SK-N-SH (cell line): ENCODE data around the gene CD99L2. TPM values are rescaled to one million over a fixed set of nuclear protein-coding genes. Genes with fewer than 3 reads are reported as not detected.

ENCODE experiments used
- CTCF ChIA-PET: fragments of 300-600, 350-600 bp; formaldehyde crosslinking; extraction: SDS; loops from one replicate; lab custom pipeline; 2021; lab: Yijun Ruan, JAX
- POLR2A ChIA-PET: fragments of 350-600 bp; sonication (Branson Sonifier 250); formaldehyde crosslinking; extraction: SDS; loops from one replicate; lab custom pipeline; 2020; ENCODE audit warnings: antibody characterized with exemption, inconsistent platforms; lab: Yijun Ruan, JAX
- DNase-seq: peaks from one replicate; pipeline ENCODE4 v3.0.0; 2012
- H2AFZ ChIP-seq: fragments of 200-600 bp; sonication (generic); 2 replicates; pipeline ENCODE4 v1.8.1; 2016; ENCODE audit warnings: antibody characterized with exemption, mild to moderate bottlenecking, low read depth
- H3F3A ChIP-seq: fragments of 200-600 bp; sonication (generic); replicated peaks from 2 replicates; pipeline ENCODE3; 2016; ENCODE audit warnings: antibody characterized with exemption, mild to moderate bottlenecking; ENCODE audit not compliant: insufficient read depth
- H3K27ac ChIP-seq, 2 experiments: fragments of 200-500 bp in 1 of 2; fragments of 200-600 bp in 1 of 2; sonication (Bioruptor generic) in 1 of 2; sonication (generic), shearing (Covaris generic) in 1 of 2; 2 replicates each; pipeline versions ENCODE4 v1.5.1 to v1.6.1; 2014 to 2016; ENCODE audit warnings: low read depth in 2 of 2, inconsistent platforms in 1 of 2, low read length in 1 of 2, mild to moderate bottlenecking in 1 of 2, mixed read lengths in 1 of 2
- H3K27me3 ChIP-seq: fragments of 200-600 bp; sonication (generic), shearing (Covaris generic); 2 replicates; pipeline ENCODE4 v1.6.1; 2016; ENCODE audit warnings: mixed run types; ENCODE audit not compliant: insufficient read depth
- H3K36me3 ChIP-seq, 2 experiments: fragments of 200-500 bp in 1 of 2; fragments of 200-600 bp in 1 of 2; sonication (Bioruptor generic) in 1 of 2; sonication (generic) in 1 of 2; replicated peaks in 1 of 2; 2 replicates each; pipeline versions ENCODE3 to v1.5.1; 2014 to 2016; ENCODE audit warnings: low read length in 1 of 2, mild to moderate bottlenecking in 1 of 2; ENCODE audit not compliant: insufficient read depth in 2 of 2, control insufficient read depth in 1 of 2
- H3K4me1 ChIP-seq, 2 experiments: fragments of 200-500 bp in 1 of 2; fragments of 200-600 bp in 1 of 2; sonication (Bioruptor generic) in 1 of 2; sonication (generic), shearing (Covaris generic) in 1 of 2; 2 replicates each; pipeline versions ENCODE4 v1.5.1 to v1.6.1; 2014 to 2016; ENCODE audit warnings: low read depth in 1 of 2, low read length in 1 of 2, mixed run types in 1 of 2; ENCODE audit not compliant: insufficient read depth in 2 of 2, control insufficient read depth in 1 of 2
- H3K4me2 ChIP-seq: fragments of 200-600 bp; sonication (generic), shearing (Covaris generic); 2 replicates; pipeline ENCODE4 v1.6.1; 2017; ENCODE audit warnings: mixed run types
- H3K4me3 ChIP-seq, 2 experiments: fragments of 200-500 bp in 1 of 2; fragments of 200-600 bp in 1 of 2; sonication (Bioruptor generic) in 1 of 2; sonication (generic), shearing (Covaris generic) in 1 of 2; 2 replicates each; pipeline versions ENCODE4 v1.5.1 to v1.8.1; 2014 to 2016; ENCODE audit warnings: low read depth in 2 of 2, inconsistent platforms in 1 of 2, low read length in 1 of 2, mild to moderate bottlenecking in 1 of 2, mixed read lengths in 1 of 2, moderate library complexity in 1 of 2
- H3K79me2 ChIP-seq: fragments of 200-600 bp; sonication (generic); 2 replicates; pipeline ENCODE4 v1.8.1; 2017; ENCODE audit warnings: mild to moderate bottlenecking; ENCODE audit not compliant: insufficient read depth
- H3K9ac ChIP-seq: fragments of 200-600 bp; sonication (generic); 2 replicates; pipeline ENCODE4 v1.6.1; 2017; ENCODE audit warnings: mixed run types
- H3K9me2 ChIP-seq: fragments of 200-600 bp; sonication (generic); 2 replicates; pipeline ENCODE4 v1.6.1; 2017; ENCODE audit warnings: mixed run types
- H3K9me3 ChIP-seq: fragments of 200-600 bp; sonication (generic); 2 replicates; pipeline ENCODE4 v1.6.1; 2017; ENCODE audit warnings: mixed run types, mild to moderate bottlenecking, moderate library complexity
- H4K20me1 ChIP-seq: fragments of 200-600 bp; sonication (generic); 2 replicates; pipeline ENCODE4 v1.6.1; 2017; ENCODE audit warnings: mild to moderate bottlenecking, mixed run types; ENCODE audit not compliant: insufficient read depth
- CHD2 ChIP-seq: fragments of 150-350 bp; IDR thresholded peaks from 2 replicates; pipeline ENCODE4 v1.6.1; 2018; ENCODE audit warnings: low read length; ENCODE audit not compliant: partially characterized antibody
- EP300 ChIP-seq, 2 experiments: IDR thresholded peaks; 2 replicates each; pipeline versions ENCODE4 v1.4.0 to v1.6.1; 2012; ENCODE audit warnings: borderline replicate concordance in 1 of 2, low read depth in 1 of 2, low read length in 1 of 2
- FOSL2 ChIP-seq: IDR thresholded peaks from 2 replicates; pipeline ENCODE4 v1.4.0; 2012; ENCODE audit warnings: low read depth, mild to moderate bottlenecking, moderate library complexity, borderline replicate concordance
- FOXJ3 ChIP-seq: sonication (generic); formaldehyde crosslinking; IDR thresholded peaks from 2 replicates; pipeline ENCODE4 v1.5.1; 2020; ENCODE audit warnings: mild to moderate bottlenecking, missing genetic modification reagents
- GABPA ChIP-seq: IDR thresholded peaks from 2 replicates; pipeline ENCODE4 v1.4.0; 2012; ENCODE audit warnings: low read depth, mild to moderate bottlenecking
- JUND ChIP-seq: IDR thresholded peaks from 2 replicates; pipeline ENCODE4 v1.4.0; 2012
- MEF2A ChIP-seq: IDR thresholded peaks from 2 replicates; pipeline ENCODE4 v1.4.0; 2012; ENCODE audit warnings: low read depth, borderline replicate concordance
- MXI1 ChIP-seq: IDR thresholded peaks from 2 replicates; pipeline ENCODE4 v1.6.1; 2012; ENCODE audit warnings: mild to moderate bottlenecking, low read depth, low read length, improper control_type of control experiment
- NRF1 ChIP-seq: IDR thresholded peaks from 2 replicates; pipeline ENCODE4 v1.6.1; 2012; ENCODE audit warnings: low read depth, mild to moderate bottlenecking, low read length
- RCOR1 ChIP-seq: fragments of 150-350 bp; IDR thresholded peaks from 2 replicates; pipeline ENCODE4 v1.6.1; 2017; ENCODE audit warnings: antibody characterized with exemption, low read length
- RFX5 ChIP-seq: IDR thresholded peaks from 2 replicates; pipeline ENCODE4 v1.6.1; 2012; ENCODE audit warnings: mild to moderate bottlenecking, improper control_type of control experiment, low read length
- RXRA ChIP-seq: IDR thresholded peaks from 2 replicates; pipeline ENCODE4 v1.4.0; 2012; ENCODE audit warnings: low read depth, mild to moderate bottlenecking, borderline replicate concordance
- TCF12 ChIP-seq: IDR thresholded peaks from 2 replicates; pipeline ENCODE4 v1.4.0; 2012
- TEAD4 ChIP-seq: IDR thresholded peaks from 2 replicates; pipeline ENCODE4 v1.4.0; 2012; ENCODE audit warnings: mild to moderate bottlenecking, borderline replicate concordance; ENCODE audit not compliant: insufficient read depth
- WGBS: methylation state at CpG from one replicate; pipeline ENCODE4 v1.1.6; 2017; ENCODE audit warnings: low lambda C conversion rate; 5-methylcytosine and 5-hydroxymethylcytosine counted together
- polyA plus RNA-seq, 3 experiments: library from polyadenylated mRNA; depleted of rRNA; stranded (reverse); fragments of >200 nt; gene quantifications; 2 replicates each; pipeline ENCODE4 v1.2.3, GENCODE V29; 2012

CD99L2 gene
- polyA plus RNA-seq, 1 of the 3 experiments (the other 2 are of a cell fraction): 57.7 TPM

GRCh38 chrX:150926791-150927190 is 28.3 kb upstream of the CD99L2 start:
- no peaks in the 10 kb centered on the region for H3K27me3 ChIP-seq
- TF ChIP-seq CHD2: no peak
- no peak for TF ChIP-seq JUND
- H3K27ac ChIP-seq: no peak overlapping the region
- H4K20me1 ChIP-seq: no peaks in the 10 kb centered on the region
- no peaks in the 10 kb centered on the region for H3K4me1 ChIP-seq
- no peak overlapping the region for H2AFZ ChIP-seq
- no peak overlapping the region for H3K9ac ChIP-seq
- H3F3A ChIP-seq: no peaks in the 10 kb centered on the region
- CTCF ChIA-PET: no interaction called here
- H3K9me3 ChIP-seq: no peaks in the 10 kb centered on the region
- no peak overlapping the region for H3K4me3 ChIP-seq
- H3K9me2 ChIP-seq: no peaks in the 10 kb centered on the region
- H3K36me3 ChIP-seq: no peaks in the 10 kb centered on the region
- whole genome bisulfite sequencing: 38% methylated on average over 2 of the region's 2 CpGs
- DNase-seq: no peak
- POLR2A ChIA-PET: no interaction called here
- H3K4me2 ChIP-seq: no peak overlapping the region
- no peaks in the 10 kb centered on the region for H3K79me2 ChIP-seq

DNA sequence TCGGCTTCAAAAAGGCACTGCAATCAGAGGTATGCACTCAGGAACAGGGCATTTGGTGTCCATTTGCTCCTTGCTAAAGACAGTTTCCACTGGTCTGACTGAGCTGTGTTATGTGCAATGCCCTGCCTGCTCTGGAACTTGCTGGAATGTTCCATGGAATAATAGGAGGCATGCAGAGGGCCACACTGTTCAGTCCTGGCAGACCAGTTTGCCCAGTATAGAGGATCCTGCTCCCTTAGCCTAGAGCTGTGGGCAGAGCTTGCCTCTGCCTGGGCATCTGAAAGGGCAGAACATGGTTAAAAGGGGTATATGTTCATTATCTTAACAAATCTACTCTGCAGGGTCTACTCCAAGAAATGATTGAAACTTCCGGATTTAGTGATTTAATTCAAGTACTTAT is 27.8 kb upstream of the CD99L2 start:
- H3K4me3 ChIP-seq: no peak overlapping the region
- no peaks in the 10 kb centered on the region for H3K36me3 ChIP-seq
- H3K4me1 ChIP-seq: no peaks in the 10 kb centered on the region
- H3K79me2 ChIP-seq: no peaks in the 10 kb centered on the region
- no peak overlapping the region for H3K27ac ChIP-seq
- no peaks in the 10 kb centered on the region for H3K27me3 ChIP-seq
- TF ChIP-seq GABPA (no peak), FOXJ3 (CRISPR knock-in tag) (no peak), TEAD4 (no peak), RFX5 (no peak), EP300 (IDR thresholded peaks at IDR 0.05; ENCODE audit: borderline replicate concordance in 1 of 2, low read depth in 1 of 2, low read length in 1 of 2) (no peak), FOSL2 (no peak), MXI1 (no peak), CHD2 (no peak), TCF12 (no peak), RXRA (no peak), RCOR1 (no peak)
- no peak overlapping the region for H2AFZ ChIP-seq
- no peaks in the 10 kb centered on the region for H3K9me2 ChIP-seq
- DNase-seq: no peak
- H3K4me2 ChIP-seq: no peak overlapping the region
- ChIA-PET CTCF (no interaction called here), POLR2A (no interaction called here)
- H3K9ac ChIP-seq: no peak overlapping the region
- no peaks in the 10 kb centered on the region for H3K9me3 ChIP-seq
- H4K20me1 ChIP-seq: no peaks in the 10 kb centered on the region
- 20% methylated on average over 2 of the region's 2 CpGs for WGBS
- H3F3A ChIP-seq: no peaks in the 10 kb centered on the region

GRCh38 chrX:150919401-150919800 is 20.9 kb upstream of the CD99L2 start:
- ChIA-PET POLR2A (no interaction called here), CTCF (interaction anchor here (1.1 kb wide), 1 partner anchor 147 kb away, joined by 3 read pairs; no protein-coding TSS in a partner anchor)
- no peak overlapping the region for H3K4me2 ChIP-seq
- no peaks in the 10 kb centered on the region for H3K9me3 ChIP-seq
- no peaks in the 10 kb centered on the region for H3K9me2 ChIP-seq
- H3K27ac ChIP-seq: no peak overlapping the region
- H3K79me2 ChIP-seq: no peaks in the 10 kb centered on the region
- no peak for DNase-seq
- no peaks in the 10 kb centered on the region for H3K4me1 ChIP-seq
- H4K20me1 ChIP-seq: no peaks in the 10 kb centered on the region
- H3K9ac ChIP-seq: no peak overlapping the region
- H3K4me3 ChIP-seq: no peak overlapping the region
- TF ChIP-seq GABPA (no peak), CHD2 (no peak), RCOR1 (no peak), MEF2A (no peak), NRF1 (no peak)
- no peaks in the 10 kb centered on the region for H3K36me3 ChIP-seq
- no peak overlapping the region for H2AFZ ChIP-seq
- H3K27me3 ChIP-seq: no peaks in the 10 kb centered on the region; the same call in 1 of the 2 replicates
- no peaks in the 10 kb centered on the region for H3F3A ChIP-seq
